ENCODE results near the gene SERINC3.

The SERINC3 gene

GRCh38 chr20:44461142-44461802 is 60.6 kb downstream of the SERINC3 start:
- no peak for DNase-seq

DNA sequence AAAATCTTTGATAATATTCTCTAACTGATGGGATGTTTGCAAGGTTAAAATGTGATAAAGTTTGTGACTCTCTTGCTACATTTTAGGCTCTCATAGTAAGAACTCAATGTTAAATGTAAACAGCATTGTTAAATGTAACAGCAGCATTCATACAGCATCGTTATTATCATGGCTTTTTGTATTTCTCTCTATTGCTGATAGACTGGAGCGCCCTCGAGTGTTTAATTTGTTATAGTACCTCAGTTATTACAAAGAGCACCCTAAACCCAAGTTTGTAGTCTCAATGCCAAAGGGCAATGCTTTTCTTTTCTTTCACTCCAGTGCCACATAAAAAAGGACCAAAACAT is 61.1 kb downstream of the SERINC3 start:
- DNase-seq = peak; percentile 20 to 27

GRCh38 chr20:44459271-44459670 is 62.6 kb downstream of the SERINC3 start:
- DNase-seq = no peak

DNA sequence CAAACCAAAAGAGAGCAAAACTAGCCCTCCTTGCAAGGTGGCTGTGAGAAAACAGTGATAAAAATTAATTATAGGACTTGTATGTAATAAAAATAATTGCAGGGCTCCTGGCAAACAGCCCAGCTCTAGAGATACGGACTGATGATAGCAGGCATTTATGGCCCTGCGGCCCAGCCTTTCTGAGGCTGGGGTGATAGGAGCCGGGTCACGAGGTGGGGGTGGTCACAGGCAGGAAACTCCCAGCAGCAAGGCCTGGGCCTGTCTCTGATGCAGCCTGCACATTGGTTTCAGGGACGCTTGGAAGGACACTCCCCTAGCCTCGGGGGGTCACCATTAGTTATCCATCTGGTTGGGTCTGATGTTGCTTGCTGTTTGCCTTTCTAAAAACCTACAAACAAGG is 64.9 kb downstream of the SERINC3 start:
- DNase-seq = no peak

GRCh38 chr20:44456611-44457010 is 65.3 kb downstream of the SERINC3 start:
- DNase-seq = no peak

DNA sequence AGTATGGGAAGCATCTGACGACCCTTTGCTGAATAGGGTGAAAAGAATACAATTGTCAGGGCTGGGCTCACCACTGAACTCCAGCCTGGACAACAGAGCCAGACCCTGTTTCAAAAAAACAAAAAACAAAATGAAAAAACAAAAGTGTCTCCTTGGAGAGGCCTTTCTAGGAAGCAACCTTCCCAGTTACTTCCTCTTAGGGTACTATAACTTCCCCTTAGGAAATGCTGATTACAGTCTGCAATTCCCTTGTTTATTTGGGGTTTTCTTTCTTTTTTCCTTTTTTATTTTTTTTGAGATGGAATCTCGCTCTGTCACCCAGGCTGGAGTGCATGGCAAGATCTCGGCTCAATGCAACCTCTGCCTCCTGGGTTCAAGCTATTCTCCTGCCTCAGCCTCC is 66.7 kb downstream of the SERINC3 start:
- no peak for DNase-seq

- DNase-seq = no peak
These were observed 67.4 kb downstream of the SERINC3 start for GRCh38 chr20:44454306-44454963.

DNA sequence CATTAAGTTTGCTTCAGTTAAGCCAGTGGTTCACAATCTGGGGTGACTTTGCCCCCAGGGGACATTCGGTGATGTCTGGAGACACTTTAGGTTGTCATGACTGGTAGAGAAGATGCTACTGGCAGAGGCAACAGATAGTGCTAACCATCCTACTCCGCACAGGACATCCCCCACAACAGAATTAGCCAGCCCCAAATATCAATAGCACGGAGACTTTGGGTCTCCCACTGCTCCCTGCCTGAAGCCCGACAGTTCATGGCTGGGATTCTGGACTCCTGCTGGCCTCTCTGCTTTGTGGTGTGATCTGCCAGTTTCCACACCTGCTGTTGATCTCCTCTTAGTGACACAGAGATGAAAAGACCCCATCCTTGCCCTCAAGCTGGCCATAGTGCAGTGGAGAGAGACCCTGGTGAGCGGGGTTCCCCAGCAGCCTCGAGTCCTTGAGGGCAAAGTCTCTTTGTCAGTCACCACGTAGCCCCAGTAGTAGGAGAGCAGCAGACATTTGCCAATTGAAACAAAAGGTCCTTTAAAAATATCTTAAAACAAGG is 70.9 kb downstream of the SERINC3 start:
- DNase-seq = no peak

DNA sequence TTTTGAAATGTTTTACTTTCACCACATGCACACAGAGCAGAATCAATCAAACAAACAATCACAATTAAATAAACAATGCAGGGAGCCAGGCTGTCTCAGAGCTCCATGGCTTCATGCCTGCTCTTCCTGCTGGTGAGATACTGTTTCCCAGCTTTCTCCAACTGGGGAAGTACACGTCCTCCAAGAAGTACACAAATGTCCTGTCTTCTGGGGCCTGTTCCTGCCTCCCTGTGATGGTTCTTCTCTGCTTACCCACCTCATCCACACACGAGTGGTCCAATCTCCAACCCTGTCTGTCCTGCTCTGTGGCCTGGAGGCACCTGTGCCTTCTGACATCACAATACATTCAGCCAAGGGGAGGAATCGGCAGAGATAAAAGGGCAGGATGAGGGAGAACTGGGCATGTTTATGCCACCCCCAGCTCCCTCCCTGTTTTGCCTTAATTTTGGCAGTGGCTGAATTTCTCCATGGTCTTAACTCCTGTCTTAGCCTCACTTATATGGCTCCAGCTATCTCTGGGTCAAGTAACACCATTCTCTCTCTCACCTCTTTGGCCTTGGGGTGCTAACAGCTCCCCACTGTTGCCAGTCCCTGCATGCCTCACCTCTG is 71.5 kb downstream of the SERINC3 start:
- DNase-seq = no peak

GRCh38 chr20:44449864-44450263 is 72.0 kb downstream of the SERINC3 start:
- no peak for DNase-seq

- no peak for DNase-seq
These were observed 72.9 kb downstream of the SERINC3 start for GRCh38 chr20:44448753-44449546.

- no peak for DNase-seq
These were observed 73.9 kb downstream of the SERINC3 start for GRCh38 chr20:44447827-44448419.
